Umbilical cord (tissue), 2 donors: ENCODE measurements around the gene PPARG. TPM values are rescaled to one million over a fixed set of nuclear protein-coding genes. Genes with fewer than 3 reads are reported as not detected.
"Not testable (repeated sequence)": the region's sequence is repeated elsewhere in the genome, so short reads cannot be mapped to it uniquely, and the experiment has no call there.

ENCODE experiments used
- DNase-seq: peaks from one replicate; pipeline ENCODE4 v3.0.0-alpha.2; 2015; ENCODE audit warnings: low spot score
- total RNA-seq: library from RNA; depleted of rRNA; stranded (reverse); fragments of >200 nt; gene quantifications from one replicate; pipeline ENCODE4 v1.2.3, GENCODE V29; 2014; ENCODE audit warnings: low replicate concordance; ENCODE audit not compliant: insufficient read depth

The PPARG gene
- total RNA-seq, 1 donor from 2014 or later: 2.9 TPM

DNA sequence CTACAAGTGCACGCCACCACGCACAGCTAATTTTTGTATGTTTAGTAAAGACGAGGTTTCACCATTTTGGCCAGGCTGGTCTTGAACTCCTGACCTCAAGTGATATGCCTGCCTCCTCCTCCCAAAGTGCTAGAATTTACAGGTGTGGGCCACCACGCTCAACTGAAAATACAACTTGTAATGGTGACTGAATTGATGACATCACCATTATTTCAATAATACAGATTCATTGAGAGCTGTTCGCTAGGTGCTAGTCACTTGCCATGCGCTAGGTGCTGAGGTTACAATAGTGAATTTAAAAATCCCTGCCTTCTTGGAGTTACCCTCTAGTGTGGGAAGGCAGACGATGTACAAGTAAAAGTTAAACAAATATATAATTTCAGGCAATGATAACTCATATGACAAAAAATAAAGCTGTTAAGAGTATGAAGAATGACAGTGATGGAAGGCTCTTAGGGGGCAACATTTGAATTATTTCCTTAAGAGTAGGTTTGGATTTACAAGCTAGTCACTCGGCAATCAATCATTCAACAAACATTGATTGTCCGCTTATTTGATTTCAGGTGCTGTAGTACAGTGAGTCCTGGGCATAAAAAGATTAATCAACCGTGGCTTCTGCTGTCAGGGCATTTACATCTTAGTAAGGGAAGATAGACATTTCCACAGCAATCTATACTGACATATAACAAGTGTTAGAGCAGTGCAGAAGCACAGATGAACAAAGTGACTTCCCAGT lies 9.1 kb upstream of the PPARG start:
- no peak for DNase-seq

- DNase-seq: no peak
Observed at GRCh38 chr3:12280357-12280806, 8.5 kb upstream of the PPARG start.

DNA sequence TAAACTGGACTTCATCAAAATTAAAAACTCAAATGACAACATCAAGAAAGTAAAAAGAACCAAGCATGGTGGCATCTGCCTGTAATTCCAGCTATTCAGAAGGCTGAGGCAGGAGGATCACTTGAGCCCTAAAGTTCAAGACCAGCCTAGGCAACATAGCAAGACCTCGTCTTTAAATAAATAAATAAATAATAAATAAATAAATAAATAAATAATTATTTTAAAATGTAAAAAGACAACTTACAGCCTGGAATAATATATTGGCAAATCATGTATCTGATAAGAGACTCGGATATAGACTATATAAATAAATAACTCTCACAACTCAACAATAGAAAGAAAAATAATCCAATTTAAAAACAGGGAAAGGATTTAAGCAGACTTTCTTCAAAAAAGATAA lies 4.3 kb upstream of the PPARG start:
- DNase-seq: no peak

DNA sequence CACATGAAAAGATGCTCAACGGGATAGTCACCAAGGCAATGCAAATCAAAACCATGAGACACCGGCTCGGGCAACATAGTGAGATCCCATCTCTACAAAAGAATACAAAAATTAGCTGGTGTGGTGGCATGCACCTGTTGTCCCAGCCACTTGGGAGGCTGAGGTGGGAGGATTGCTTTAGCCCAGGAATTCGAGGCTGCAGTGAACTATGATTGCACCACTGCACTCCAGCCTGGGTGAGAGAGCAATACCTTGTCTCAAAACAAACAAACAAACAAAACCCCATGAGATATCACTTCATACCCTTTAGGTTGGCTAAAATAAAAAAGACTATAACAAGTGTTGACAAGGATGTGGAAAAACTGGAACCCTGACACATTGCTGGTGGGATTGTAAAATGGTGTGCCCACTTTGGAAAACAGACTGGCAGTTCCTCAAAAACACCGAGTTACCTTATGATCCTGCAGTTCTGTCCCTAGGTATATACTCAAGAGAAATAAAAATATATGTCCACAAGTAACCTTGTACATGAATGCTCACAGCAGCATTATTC lies 3.8 kb upstream of the PPARG start:
- DNase-seq: no peak

GRCh38 chr3:12285779-12286178 lies 3.1 kb upstream of the PPARG start:
- not testable (repeated sequence) for DNase-seq

GRCh38 chr3:12286504-12286903 lies 2.4 kb upstream of the PPARG start:
- no peak for DNase-seq

GRCh38 chr3:12286927-12287726 lies 1.7 kb upstream of the PPARG start:
- DNase-seq: no peak

DNA sequence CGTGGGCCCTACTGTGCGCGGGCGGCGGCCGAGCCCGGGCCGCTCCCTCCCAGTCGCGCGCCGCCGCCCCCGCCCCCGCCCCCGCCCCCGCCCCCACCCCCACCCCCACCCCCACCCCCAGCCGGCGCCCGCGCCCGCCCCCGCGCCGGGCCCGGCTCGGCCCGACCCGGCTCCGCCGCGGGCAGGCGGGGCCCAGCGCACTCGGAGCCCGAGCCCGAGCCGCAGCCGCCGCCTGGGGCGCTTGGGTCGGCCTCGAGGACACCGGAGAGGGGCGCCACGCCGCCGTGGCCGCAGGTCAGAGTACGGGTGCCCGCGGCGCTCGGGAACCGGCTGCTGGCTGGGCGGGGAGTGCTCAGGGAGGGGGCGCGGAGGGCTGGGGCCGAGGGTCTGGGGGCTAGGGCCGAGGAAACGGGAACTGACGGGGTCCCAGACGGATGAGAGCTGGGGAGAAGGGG lies 1.1 kb upstream of the PPARG start:
- DNase-seq: no peak

DNA sequence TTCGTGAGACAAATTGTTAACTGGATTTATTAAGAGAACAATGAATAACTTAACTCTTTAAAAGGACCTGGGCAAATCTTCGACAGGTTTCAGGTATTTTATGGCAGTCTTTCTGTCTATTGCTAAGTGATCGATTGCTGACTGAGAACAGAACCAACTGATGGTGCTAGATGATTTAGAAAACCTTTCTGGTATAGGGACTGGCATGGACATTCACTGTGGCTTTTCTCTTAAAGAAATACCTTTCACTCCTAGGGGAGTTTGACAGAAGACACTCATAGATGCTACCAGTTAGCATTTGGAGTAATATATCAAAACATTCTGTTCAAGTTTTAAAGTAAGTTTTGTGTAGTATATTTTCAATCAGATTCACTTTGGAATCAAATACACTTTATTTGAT lies 654 bp downstream of the PPARG start:
- no peak for DNase-seq

DNA sequence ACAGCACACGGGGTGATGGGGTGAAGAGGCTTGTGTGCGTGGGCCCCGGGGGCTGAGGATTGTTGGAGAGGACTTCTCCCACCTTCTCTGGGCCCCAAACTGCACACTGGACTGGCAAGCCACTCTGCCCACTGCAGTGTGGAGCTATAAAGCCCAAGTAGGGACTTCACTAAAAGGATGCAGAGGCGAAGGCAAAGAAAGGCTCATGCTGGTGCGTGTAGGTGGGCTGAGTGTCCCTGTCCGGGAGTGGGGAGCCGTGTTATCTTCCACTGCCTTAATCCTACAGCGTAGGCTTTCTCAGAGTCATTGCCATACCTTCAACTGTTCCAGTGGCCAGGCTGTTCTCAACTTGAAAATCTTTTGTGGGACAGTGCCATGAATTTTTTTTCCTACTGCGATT lies 3.9 kb downstream of the PPARG start:
- DNase-seq: no peak

DNA sequence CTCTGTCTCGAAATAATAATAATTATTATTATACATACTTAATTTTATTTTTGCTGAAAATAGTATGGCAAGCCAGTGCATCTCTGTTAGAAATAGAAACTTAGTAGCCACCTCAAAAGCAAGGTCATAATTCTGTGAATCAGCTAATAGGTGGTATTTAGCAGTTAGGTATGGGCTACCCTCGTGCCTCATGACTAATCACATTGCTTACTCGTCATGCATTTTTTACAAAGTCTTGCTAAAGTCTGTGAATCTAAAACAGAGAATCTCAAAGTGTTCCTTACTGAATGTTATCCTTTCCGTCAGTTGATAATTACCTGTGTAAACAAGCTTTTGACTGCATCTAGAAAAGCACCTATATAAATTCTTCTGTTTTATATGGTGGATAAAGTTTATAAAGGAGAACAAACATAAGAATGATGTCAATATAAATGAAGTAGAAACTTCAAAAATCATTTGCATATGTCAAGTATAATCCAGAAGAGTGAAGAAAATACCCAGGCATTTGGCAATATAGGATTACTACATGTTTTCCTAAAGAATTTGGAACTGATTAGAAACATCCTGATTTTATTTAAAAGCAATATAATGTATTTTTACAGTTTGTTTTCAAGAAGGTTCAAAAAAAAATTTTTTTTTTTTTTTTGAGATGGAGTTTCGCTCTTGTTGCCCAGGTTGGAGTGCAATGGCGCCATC lies 6.2 kb downstream of the PPARG start:
- no peak for DNase-seq

DNA sequence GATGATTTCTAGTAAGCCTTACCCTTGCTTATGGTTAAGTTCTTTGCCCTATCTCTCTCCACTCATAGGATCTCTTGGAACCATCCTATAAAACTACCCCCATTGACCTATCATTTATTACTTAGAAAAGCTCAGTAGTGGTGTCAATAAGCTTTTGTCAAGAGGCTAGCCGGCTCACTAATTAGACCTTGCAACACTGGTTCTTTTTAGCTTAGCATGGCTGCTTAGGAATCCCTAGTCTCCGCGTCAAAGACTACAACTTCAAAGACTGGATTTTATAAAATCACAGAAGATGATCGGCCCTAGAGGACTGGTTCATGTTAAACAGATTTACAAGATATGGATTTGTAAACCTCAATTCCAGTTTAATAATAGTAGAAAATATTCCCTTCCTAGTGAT lies 7.6 kb downstream of the PPARG start:
- peak; percentile 45 for DNase-seq

GRCh38 chr3:12299026-12299425 lies 10.2 kb downstream of the PPARG start:
- no peak for DNase-seq

DNA sequence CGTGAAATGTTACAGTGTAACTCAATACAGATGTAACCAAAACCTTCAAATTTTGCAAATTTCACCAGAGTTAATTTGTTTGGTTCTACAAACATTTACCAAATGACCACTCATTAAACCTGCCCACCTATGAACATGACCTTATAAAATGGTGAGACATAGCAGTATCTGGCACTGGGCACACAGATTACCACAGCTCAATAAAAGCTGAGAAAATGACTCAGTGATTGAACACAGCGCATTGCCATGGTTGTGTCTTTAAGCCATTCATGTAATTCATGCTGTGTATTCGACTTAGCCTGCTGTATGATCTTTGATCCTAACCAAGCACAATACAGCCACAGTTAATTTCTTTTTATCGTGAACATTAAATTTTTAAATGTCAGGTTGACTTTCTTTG lies 11.3 kb downstream of the PPARG start:
- no peak for DNase-seq

- DNase-seq: no peak
Observed at GRCh38 chr3:12301031-12301430, 12.2 kb downstream of the PPARG start.

GRCh38 chr3:12301513-12301912 lies 12.6 kb downstream of the PPARG start:
- DNase-seq: no peak

GRCh38 chr3:12302564-12302963 lies 13.7 kb downstream of the PPARG start:
- DNase-seq: no peak

DNA sequence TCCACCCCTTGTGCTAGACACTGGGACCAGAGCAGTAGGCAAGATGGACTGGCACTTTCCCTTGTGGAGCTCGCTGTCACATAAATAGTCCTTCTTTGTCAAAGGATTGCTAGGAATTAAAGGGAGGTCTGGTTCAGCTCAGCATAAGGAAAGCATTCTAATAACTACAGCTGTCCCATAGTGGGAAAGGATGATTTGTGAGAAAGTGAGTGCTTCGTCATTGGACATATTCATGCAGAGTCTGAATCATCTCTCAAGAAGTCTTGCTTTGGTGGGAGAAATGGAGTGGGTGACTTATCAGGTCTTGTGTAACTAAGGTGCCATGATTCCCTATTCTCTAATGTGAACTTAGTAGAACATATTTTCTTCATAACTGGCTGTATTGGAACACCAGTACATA lies 14.7 kb downstream of the PPARG start:
- no peak for DNase-seq

DNA sequence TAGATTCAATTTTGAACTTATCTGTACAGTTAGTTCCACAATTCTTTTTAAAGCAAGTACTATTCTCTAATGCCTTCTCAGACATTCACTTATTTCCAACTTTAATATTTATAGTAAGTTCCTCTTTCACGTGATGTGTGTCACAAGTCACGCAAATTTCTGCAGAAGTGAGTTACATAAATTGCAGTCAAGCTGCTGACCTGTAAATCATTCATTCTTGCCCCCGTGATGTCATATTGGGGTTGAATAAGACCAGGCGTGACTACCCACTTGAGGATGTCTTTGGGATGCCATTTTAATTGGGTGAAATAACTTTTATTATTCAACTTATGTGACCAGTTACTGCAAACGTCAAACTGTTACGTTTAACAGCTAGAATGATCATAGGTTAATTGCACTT lies 15.1 kb downstream of the PPARG start:
- no peak for DNase-seq

- DNase-seq: no peak
Observed at GRCh38 chr3:12307136-12307535, 18.3 kb downstream of the PPARG start.

- DNase-seq: no peak
Observed at GRCh38 chr3:12308517-12308916, 19.6 kb downstream of the PPARG start.

DNA sequence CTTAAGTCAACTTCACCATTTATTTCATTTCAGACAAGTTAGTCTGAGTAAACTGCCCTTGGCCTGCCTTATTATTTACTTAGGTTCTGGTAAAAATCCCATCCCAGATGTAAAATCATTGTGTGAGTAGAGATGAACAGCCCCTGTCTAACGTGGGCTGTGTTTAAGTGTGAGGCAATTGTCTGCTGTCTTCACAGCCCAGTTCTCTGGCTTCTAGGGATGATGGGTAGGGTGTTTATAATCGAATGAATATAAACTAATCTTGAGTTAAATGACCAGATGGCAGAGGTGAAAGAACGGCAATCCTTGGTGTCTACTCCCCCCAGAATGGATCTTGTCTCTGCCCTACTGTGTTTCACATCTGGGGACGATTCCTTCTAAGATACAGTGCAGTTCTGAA lies 20.8 kb downstream of the PPARG start:
- no peak for DNase-seq
